ENCODE data around the gene TXN2. TPM values are rescaled to one million over a fixed set of nuclear protein-coding genes. Genes with fewer than 3 reads are reported as not detected.

TXN2 gene
- total RNA-seq, 4 donors from 2014 or later: 36.4 to 78.3 (median 63.4) TPM

DNA sequence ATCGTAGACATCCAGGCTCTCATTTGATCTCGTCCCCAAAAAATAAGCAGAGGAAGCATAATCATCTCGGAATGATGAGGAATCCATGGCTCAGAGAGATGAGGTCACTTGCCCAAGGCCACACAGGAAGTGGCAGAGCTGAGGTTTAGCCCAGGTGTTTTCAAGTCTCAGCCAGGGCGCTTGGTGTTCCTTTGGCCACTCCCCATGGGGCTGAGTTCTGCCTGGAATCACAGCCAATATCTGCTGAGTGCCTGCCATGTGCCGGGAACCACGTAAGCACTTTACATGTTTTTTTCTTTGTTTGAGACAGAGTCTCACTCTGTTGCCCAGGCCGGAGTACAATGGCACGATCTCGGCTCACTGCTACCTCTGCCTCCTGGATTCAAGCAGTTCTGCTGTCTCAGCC, 64.2 kb downstream of the TXN2 start:
- H3K27ac ChIP-seq: no peak overlapping the region
- H3K27me3 ChIP-seq: no peaks in the 10 kb centered on the region
- 78 to 85% methylated on average over 8 of the region's 9 CpGs for WGBS, 2 donors (ENCODE audit: low coverage in 1 of 2)
- H3K4me1 ChIP-seq: peaks cover 0 to 19% (median 3%) of the 10 kb centered on the region in 3 donors
- no peak for ATAC-seq
- no peak overlapping the region for H3K4me3 ChIP-seq
- no peak for TF ChIP-seq EP300 (IDR thresholded peaks at IDR 0.05)
- TF ChIP-seq POLR2AphosphoS5 (IDR thresholded peaks at IDR 0.05): no peak
- TF ChIP-seq POLR2A (IDR thresholded peaks at IDR 0.05): no peak
- TF ChIP-seq, protein P1, sequence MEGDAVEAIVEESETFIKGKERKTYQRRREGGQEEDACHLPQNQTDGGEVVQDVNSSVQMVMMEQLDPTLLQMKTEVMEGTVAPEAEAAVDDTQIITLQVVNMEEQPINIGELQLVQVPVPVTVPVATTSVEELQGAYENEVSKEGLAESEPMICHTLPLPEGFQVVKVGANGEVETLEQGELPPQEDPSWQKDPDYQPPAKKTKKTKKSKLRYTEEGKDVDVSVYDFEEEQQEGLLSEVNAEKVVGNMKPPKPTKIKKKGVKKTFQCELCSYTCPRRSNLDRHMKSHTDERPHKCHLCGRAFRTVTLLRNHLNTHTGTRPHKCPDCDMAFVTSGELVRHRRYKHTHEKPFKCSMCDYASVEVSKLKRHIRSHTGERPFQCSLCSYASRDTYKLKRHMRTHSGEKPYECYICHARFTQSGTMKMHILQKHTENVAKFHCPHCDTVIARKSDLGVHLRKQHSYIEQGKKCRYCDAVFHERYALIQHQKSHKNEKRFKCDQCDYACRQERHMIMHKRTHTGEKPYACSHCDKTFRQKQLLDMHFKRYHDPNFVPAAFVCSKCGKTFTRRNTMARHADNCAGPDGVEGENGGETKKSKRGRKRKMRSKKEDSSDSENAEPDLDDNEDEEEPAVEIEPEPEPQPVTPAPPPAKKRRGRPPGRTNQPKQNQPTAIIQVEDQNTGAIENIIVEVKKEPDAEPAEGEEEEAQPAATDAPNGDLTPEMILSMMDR (IDR thresholded peaks at IDR 0.05): no peak
- H3K36me3 ChIP-seq: no peaks in the 10 kb centered on the region
- no peaks in the 10 kb centered on the region for H3K9me3 ChIP-seq

Small RNA genes within 50 kb of the gene (small RNA-seq; reads per million reads assigned to genes)
- gene RF00019: 0 reads per million in 4 donors

Other genes starting within 250 kb of the TXN2 start
- gene APOL2, start 242.1 kb downstream of the TXN2 start, total RNA-seq: 10 to 100 TPM; 29.1 to 40.9 (median 35.0) TPM
- gene APOL1, start 228.5 kb downstream of the TXN2 start, total RNA-seq: 10 to 100 TPM in 3 of 4 donors, 1 to 10 TPM in 1; 10.0 to 53.7 (median 26.0) TPM
- gene MYH9, start 93.7 kb downstream of the TXN2 start, total RNA-seq: 100 to 1,000 TPM; 304 to 366 (median 322) TPM
- 1 to 10 TPM; 3.1 to 7.3 (median 4.6) TPM for gene FOXRED2, start 25.4 kb upstream of the TXN2 start, total RNA-seq
- 100 to 1,000 TPM; 244 to 309 (median 271) TPM for gene EIF3D, start 47.5 kb upstream of the TXN2 start, total RNA-seq
- not detected for gene CACNG2, start 222.1 kb upstream of the TXN2 start, total RNA-seq